Neural cell (in vitro differentiated cells): ENCODE results near the gene SESN2. TPM values are rescaled to one million over a fixed set of nuclear protein-coding genes. Genes with fewer than 3 reads are reported as not detected.

Source experiments
- H2AFZ ChIP-seq: fragments of 200-600, 300-800 bp; sonication (generic), shearing (Covaris generic); 2 replicates; pipeline ENCODE4 v1.6.0; 2014; ENCODE audit warnings: low read depth, mild to moderate bottlenecking, antibody characterized with exemption, low read length, moderate library complexity
- H3F3A ChIP-seq: fragments of 200-600 bp; shearing (Covaris generic); 2 replicates; pipeline ENCODE4 v1.6.1; 2016; ENCODE audit warnings: mild to moderate bottlenecking, moderate library complexity, mixed read lengths, antibody characterized with exemption, low read length; ENCODE audit not compliant: insufficient read depth, poor library complexity, severe bottlenecking
- H3K27ac ChIP-seq: fragments of 200-600, 300-800 bp; sonication (generic), shearing (Covaris generic); 2 replicates; pipeline ENCODE4 v1.5.1; 2014; ENCODE audit warnings: mild to moderate bottlenecking, low read length, moderate library complexity
- H3K27me3 ChIP-seq: fragments of 300-800, 200-600 bp; sonication (generic), shearing (Covaris generic); 2 replicates; pipeline ENCODE4 v1.6.0; 2014; ENCODE audit warnings: mild to moderate bottlenecking, low read depth, low read length, moderate library complexity; ENCODE audit not compliant: insufficient read depth
- H3K36me3 ChIP-seq: fragments of 300-800, 200-600 bp; sonication (generic), shearing (Covaris generic); 2 replicates; pipeline ENCODE4 v1.5.1; 2014; ENCODE audit warnings: mild to moderate bottlenecking, antibody characterized with exemption, low read length, moderate library complexity; ENCODE audit not compliant: insufficient read depth
- H3K4me2 ChIP-seq: fragments of 300-800, 200-600 bp; sonication (generic), shearing (Covaris generic); 2 replicates; pipeline ENCODE4 v1.6.0; 2014; ENCODE audit warnings: mild to moderate bottlenecking, low read length
- H3K4me3 ChIP-seq: fragments of 300-800, 200-600 bp; sonication (generic), shearing (Covaris generic); 2 replicates; pipeline ENCODE4 v1.5.1; 2014; ENCODE audit warnings: mild to moderate bottlenecking, low read length, moderate library complexity
- H3K79me2 ChIP-seq: fragments of 200-600 bp; shearing (Covaris generic); replicated peaks from 2 replicates; pipeline ENCODE4 v1.6.0; 2014; ENCODE audit warnings: mild to moderate bottlenecking, low read length, moderate library complexity; ENCODE audit not compliant: insufficient read depth
- H3K9ac ChIP-seq: fragments of 300-800, 200-600 bp; sonication (generic), shearing (Covaris generic); 2 replicates; pipeline ENCODE4 v1.6.1; 2016; ENCODE audit warnings: mild to moderate bottlenecking, low read length, mixed read lengths
- H3K9me2 ChIP-seq: fragments of 200-600 bp; shearing (Covaris generic); 2 replicates; pipeline ENCODE4 v1.6.1; 2016; ENCODE audit warnings: mild to moderate bottlenecking, low read length, mixed read lengths; ENCODE audit not compliant: insufficient read depth
- H3K9me3 ChIP-seq: fragments of 200-600, 300-800 bp; sonication (generic), shearing (Covaris generic); 2 replicates; pipeline ENCODE4 v1.6.1; 2016; ENCODE audit warnings: mild to moderate bottlenecking, mixed run types, low read length, moderate library complexity, mixed read lengths
- H4K20me1 ChIP-seq: fragments of 200-600 bp; shearing (Covaris generic); 2 replicates; pipeline ENCODE4 v1.6.1; 2016; ENCODE audit warnings: mild to moderate bottlenecking, mixed run types; ENCODE audit not compliant: insufficient read depth
- CTCF ChIP-seq: fragments of 450-650 bp; IDR thresholded peaks from 2 replicates; pipeline ENCODE4 v1.5.1; 2014; ENCODE audit warnings: antibody characterized with exemption, mild to moderate bottlenecking, moderate library complexity; ENCODE audit not compliant: poor library complexity, severe bottlenecking
- EP300 ChIP-seq: fragments of 450-650 bp; conservative IDR thresholded peaks from 2 replicates; pipeline ENCODE4 v1.6.1; 2014; ENCODE audit warnings: antibody characterized with exemption, mild to moderate bottlenecking, moderate library complexity; ENCODE audit not compliant: poor library complexity, severe bottlenecking
- EZH2 ChIP-seq: fragments of 200-600, 300-800 bp; shearing (Covaris generic), sonication (generic); IDR thresholded peaks from 2 replicates; pipeline ENCODE4 v1.6.1; 2014; ENCODE audit warnings: antibody characterized with exemption, low read length, borderline replicate concordance, mild to moderate bottlenecking; ENCODE audit not compliant: insufficient read depth, poor library complexity, severe bottlenecking
- MXI1 ChIP-seq: fragments of 450-650 bp; conservative IDR thresholded peaks from 2 replicates; pipeline ENCODE4 v1.6.1; 2014; ENCODE audit warnings: antibody characterized with exemption, mild to moderate bottlenecking; ENCODE audit not compliant: poor library complexity, severe bottlenecking
- POLR2AphosphoS5 ChIP-seq: IDR thresholded peaks from 2 replicates; pipeline ENCODE4 v1.6.1; 2012
- RAD21 ChIP-seq: fragments of 450-650 bp; conservative IDR thresholded peaks from 2 replicates; pipeline ENCODE4 v1.6.1; 2014; ENCODE audit warnings: antibody characterized with exemption, mild to moderate bottlenecking, moderate library complexity
- SMC3 ChIP-seq: fragments of 450-650 bp; conservative IDR thresholded peaks from 2 replicates; pipeline ENCODE4 v1.6.1; 2014; ENCODE audit warnings: antibody characterized with exemption, mild to moderate bottlenecking, moderate library complexity; ENCODE audit not compliant: poor library complexity
- TAF1 ChIP-seq: IDR thresholded peaks from 2 replicates; pipeline ENCODE4 v1.6.1; 2012; ENCODE audit warnings: low read depth
- polyA plus RNA-seq: library from polyadenylated mRNA; depleted of rRNA; stranded (reverse); fragments of >200 nt; gene quantifications from 2 replicates; pipeline ENCODE4 v1.2.3, GENCODE V29; 2014
- TF ChIP-seq, protein P1 (sequence below): IDR thresholded peaks from 2 replicates; pipeline ENCODE4 v1.6.1; 2012; ENCODE audit warnings: borderline replicate concordance

SESN2 gene
- polyA plus RNA-seq, 1 donor from 2014 or later, result 9.3 TPM

DNA sequence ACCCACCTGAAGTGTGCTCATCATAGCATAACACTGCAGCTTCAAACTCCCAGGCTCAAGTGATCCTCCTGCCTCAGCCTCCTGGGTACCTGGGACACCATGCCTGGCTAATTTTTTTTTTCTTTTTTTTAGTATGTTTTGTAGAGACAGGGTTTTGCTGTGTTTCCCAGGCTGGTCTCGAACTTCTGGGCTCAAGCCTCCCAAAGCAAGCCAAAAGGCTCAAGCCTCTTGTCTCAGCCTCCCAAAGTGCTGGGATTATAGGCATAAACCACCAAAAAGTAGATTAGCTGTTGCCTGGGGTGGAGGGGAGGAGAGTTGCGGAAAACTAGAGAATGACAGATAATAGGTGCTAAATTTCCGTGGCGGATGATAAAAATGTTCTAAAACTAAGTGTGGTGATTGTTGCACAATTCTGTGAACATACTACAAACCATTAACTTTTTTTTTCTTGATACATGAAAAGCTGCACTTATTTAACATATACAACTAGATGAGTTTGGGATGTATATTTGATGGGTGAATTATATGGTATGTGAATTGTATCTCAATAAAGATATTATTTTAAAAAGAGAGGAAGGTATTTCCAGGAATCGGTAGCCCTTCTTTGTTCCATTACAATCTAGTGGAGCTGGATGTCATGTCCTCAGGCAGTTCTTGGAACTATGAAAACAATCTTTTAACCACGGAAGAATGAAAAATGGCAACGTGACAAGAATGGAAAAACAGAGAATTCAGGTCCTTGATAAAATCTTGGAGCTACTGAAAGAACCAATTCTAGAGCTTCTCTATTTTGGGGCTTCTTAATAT is 42.3 kb downstream of the SESN2 start:
- no peaks in the 10 kb centered on the region for H3K9me3 ChIP-seq
- H3K4me2 ChIP-seq, result no peak overlapping the region
- no peaks in the 10 kb centered on the region for H3K79me2 ChIP-seq
- no peaks in the 10 kb centered on the region for H3F3A ChIP-seq
- H3K9me2 ChIP-seq, result no peaks in the 10 kb centered on the region
- H3K36me3 ChIP-seq, result no peaks in the 10 kb centered on the region
- H3K4me3 ChIP-seq, result no peak overlapping the region
- no peak overlapping the region for H3K9ac ChIP-seq
- H2AFZ ChIP-seq, result no peak overlapping the region
- H4K20me1 ChIP-seq, result no peaks in the 10 kb centered on the region
- H3K27ac ChIP-seq, result no peak overlapping the region
- H3K27me3 ChIP-seq, result no peaks in the 10 kb centered on the region
- TF ChIP-seq EZH2 (no peak), TAF1 (no peak), EP300 (no peak), POLR2AphosphoS5 (no peak), SMC3 (no peak), CTCF (no peak), RAD21 (no peak), MXI1 (no peak)
- TF ChIP-seq, protein P1, sequence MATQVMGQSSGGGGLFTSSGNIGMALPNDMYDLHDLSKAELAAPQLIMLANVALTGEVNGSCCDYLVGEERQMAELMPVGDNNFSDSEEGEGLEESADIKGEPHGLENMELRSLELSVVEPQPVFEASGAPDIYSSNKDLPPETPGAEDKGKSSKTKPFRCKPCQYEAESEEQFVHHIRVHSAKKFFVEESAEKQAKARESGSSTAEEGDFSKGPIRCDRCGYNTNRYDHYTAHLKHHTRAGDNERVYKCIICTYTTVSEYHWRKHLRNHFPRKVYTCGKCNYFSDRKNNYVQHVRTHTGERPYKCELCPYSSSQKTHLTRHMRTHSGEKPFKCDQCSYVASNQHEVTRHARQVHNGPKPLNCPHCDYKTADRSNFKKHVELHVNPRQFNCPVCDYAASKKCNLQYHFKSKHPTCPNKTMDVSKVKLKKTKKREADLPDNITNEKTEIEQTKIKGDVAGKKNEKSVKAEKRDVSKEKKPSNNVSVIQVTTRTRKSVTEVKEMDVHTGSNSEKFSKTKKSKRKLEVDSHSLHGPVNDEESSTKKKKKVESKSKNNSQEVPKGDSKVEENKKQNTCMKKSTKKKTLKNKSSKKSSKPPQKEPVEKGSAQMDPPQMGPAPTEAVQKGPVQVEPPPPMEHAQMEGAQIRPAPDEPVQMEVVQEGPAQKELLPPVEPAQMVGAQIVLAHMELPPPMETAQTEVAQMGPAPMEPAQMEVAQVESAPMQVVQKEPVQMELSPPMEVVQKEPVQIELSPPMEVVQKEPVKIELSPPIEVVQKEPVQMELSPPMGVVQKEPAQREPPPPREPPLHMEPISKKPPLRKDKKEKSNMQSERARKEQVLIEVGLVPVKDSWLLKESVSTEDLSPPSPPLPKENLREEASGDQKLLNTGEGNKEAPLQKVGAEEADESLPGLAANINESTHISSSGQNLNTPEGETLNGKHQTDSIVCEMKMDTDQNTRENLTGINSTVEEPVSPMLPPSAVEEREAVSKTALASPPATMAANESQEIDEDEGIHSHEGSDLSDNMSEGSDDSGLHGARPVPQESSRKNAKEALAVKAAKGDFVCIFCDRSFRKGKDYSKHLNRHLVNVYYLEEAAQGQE, result no peak

DNA sequence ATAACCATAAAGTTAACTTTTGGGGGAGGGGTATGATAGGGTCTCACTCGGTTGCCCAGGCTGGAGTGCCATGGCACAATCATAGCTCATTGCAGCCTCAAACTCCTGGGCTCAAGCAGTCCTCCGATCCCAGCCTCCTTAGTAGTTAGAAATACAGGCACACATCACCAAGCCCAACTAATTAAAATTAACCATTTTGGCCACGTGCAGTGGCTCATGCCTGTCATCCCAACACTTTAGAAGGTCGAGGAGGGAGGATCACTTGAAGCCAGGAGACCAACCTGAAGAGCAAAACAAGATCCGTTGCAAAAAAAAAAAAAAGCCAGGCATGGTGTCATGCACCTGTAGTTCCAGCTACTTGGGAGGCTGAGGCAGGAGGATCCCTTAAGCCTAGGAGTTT is 42.9 kb downstream of the SESN2 start:
- no peak overlapping the region for H2AFZ ChIP-seq
- no peak overlapping the region for H3K4me2 ChIP-seq
- H3F3A ChIP-seq, result no peaks in the 10 kb centered on the region
- H3K79me2 ChIP-seq, result no peaks in the 10 kb centered on the region
- no peak overlapping the region for H3K27ac ChIP-seq
- H4K20me1 ChIP-seq, result no peaks in the 10 kb centered on the region
- H3K9me2 ChIP-seq, result no peaks in the 10 kb centered on the region
- H3K9me3 ChIP-seq, result no peaks in the 10 kb centered on the region
- H3K36me3 ChIP-seq, result no peaks in the 10 kb centered on the region
- no peak overlapping the region for H3K9ac ChIP-seq
- no peak for TF ChIP-seq MXI1
- TF ChIP-seq, protein P1, result no peak
- TF ChIP-seq POLR2AphosphoS5, result no peak
- no peak for TF ChIP-seq SMC3
- no peak for TF ChIP-seq RAD21
- TF ChIP-seq EZH2, result no peak
- TF ChIP-seq CTCF, result no peak
- TF ChIP-seq TAF1, result no peak
- no peak for TF ChIP-seq EP300
- no peak overlapping the region for H3K4me3 ChIP-seq
- H3K27me3 ChIP-seq, result no peaks in the 10 kb centered on the region
